B cell (primary cell): ENCODE data around the gene GBA2. TPM values are rescaled to one million over a fixed set of nuclear protein-coding genes. Genes with fewer than 3 reads are reported as not detected.

Source experiments
- ATAC-seq: fragments of 200-7000 bp; cut with Tn5 transposase; one replicate; pipeline ENCODE4 v1.10.0; 2021; ENCODE audit warnings: low read depth, mild to moderate bottlenecking, moderate number of reproducible peaks, moderate library complexity
- CTCF ChIA-PET: fragments of 350-600 bp; sonication (Branson Sonifier 250); formaldehyde crosslinking; loops from one replicate; lab custom pipeline; 2021; ENCODE audit warnings: antibody characterized with exemption, inconsistent platforms; lab: Charles Lee
- POLR2A ChIA-PET: fragments of 350-600 bp; sonication (Branson Sonifier 250); formaldehyde crosslinking; loops from one replicate; lab custom pipeline; 2021; ENCODE audit warnings: antibody characterized with exemption; lab: Charles Lee
- DNase-seq: peaks from one replicate; pipeline ENCODE4 v3.0.0; 2013
- H2AFZ ChIP-seq: 2 replicates; pipeline ENCODE4 v1.6.1; 2012; ENCODE audit warnings: mild to moderate bottlenecking, low read depth, low read length; ENCODE audit not compliant: insufficient read depth, poor library complexity, severe bottlenecking
- H3K27ac ChIP-seq, 2 donors: 1 replicate in 1 of 2; 2 replicates in 1 of 2; pipeline ENCODE4 v1.5.1; 2012 to 2013; ENCODE audit warnings: low read length in 2 of 2, mild to moderate bottlenecking in 2 of 2, moderate library complexity in 1 of 2
- H3K27me3 ChIP-seq, 4 experiments: fragments of 200-600 bp in 1 of 4; sonication (generic) in 1 of 4; replicated peaks in 1 of 4; 1 replicate in 2 of 4; 2 replicates in 2 of 4; pipeline versions ENCODE4 v1.6.1 to v1.7.0; 2013 to 2016; ENCODE audit warnings: low read length in 3 of 4, mild to moderate bottlenecking in 2 of 4, mixed read lengths in 1 of 4, moderate library complexity in 1 of 4; ENCODE audit not compliant: insufficient read depth in 4 of 4, control insufficient read depth in 3 of 4; ENCODE audit errors: control extremely low read depth in 1 of 4
- H3K36me3 ChIP-seq, 2 experiments: replicated peaks in 1 of 2; 1 replicate in 1 of 2; 2 replicates in 1 of 2; pipeline versions ENCODE4 v1.6.1 to v1.7.1; 2013; ENCODE audit warnings: low read length in 1 of 2; ENCODE audit not compliant: insufficient read depth in 2 of 2, control insufficient read depth in 1 of 2; ENCODE audit errors: control extremely low read depth in 1 of 2, extremely low read depth in 1 of 2
- H3K4me1 ChIP-seq, 2 donors: fragments of 200-600 bp in 1 of 2; sonication (generic) in 1 of 2; 1 replicate in 1 of 2; 2 replicates in 1 of 2; pipeline versions ENCODE4 v1.5.1 to v1.6.1; 2013 to 2017; ENCODE audit warnings: low read length in 2 of 2; ENCODE audit not compliant: control insufficient read depth in 2 of 2, insufficient read depth in 2 of 2
- H3K4me2 ChIP-seq: replicated peaks from 2 replicates; pipeline ENCODE3; 2012; ENCODE audit warnings: mild to moderate bottlenecking, low read depth, low read length; ENCODE audit not compliant: poor library complexity, severe bottlenecking
- H3K4me3 ChIP-seq, 5 experiments: fragments of 200-600 bp in 1 of 5; sonication (generic) in 1 of 5; 1 replicate in 3 of 5; 2 replicates in 2 of 5; pipeline versions ENCODE4 v1.5.1 to v1.7.0; 2011 to 2016; ENCODE audit warnings: low read length in 4 of 5, mild to moderate bottlenecking in 4 of 5, low read depth in 2 of 5, control low read depth in 1 of 5, moderate library complexity in 1 of 5; ENCODE audit not compliant: insufficient read depth in 1 of 5; ENCODE audit errors: control extremely low read depth in 1 of 5, extremely low read depth in 1 of 5
- H3K79me2 ChIP-seq: fragments of 200-600 bp; sonication (generic); one replicate; pipeline ENCODE4 v1.6.0; 2016; ENCODE audit warnings: low read length; ENCODE audit not compliant: control insufficient read depth, insufficient read depth
- H3K9ac ChIP-seq: fragments of 200-600 bp; sonication (generic); 2 replicates; pipeline ENCODE4 v1.6.1; 2017; ENCODE audit warnings: mild to moderate bottlenecking, low read length, moderate library complexity
- H3K9me3 ChIP-seq, 3 donors: one replicate each; pipeline versions ENCODE4 v1.6.1 to v1.7.1; 2013; ENCODE audit warnings: low read length in 2 of 3; ENCODE audit not compliant: control insufficient read depth in 2 of 3, insufficient read depth in 1 of 3; ENCODE audit errors: control extremely low read depth in 1 of 3
- H4K20me1 ChIP-seq: 2 replicates; pipeline ENCODE4 v1.6.0; 2012; ENCODE audit warnings: mild to moderate bottlenecking, low read length; ENCODE audit not compliant: insufficient read depth, control insufficient read depth, poor library complexity, severe bottlenecking
- H3K27ac Mint-ChIP-seq: one replicate; pipeline ENCODE4 v1.8.0; 2021; ENCODE audit warnings: mixed read lengths
- H3K27me3 Mint-ChIP-seq: one replicate; pipeline ENCODE4 v1.8.0; 2021; ENCODE audit warnings: mixed read lengths
- H3K4me1 Mint-ChIP-seq: one replicate; pipeline ENCODE4 v1.8.0; 2021; ENCODE audit warnings: mixed read lengths
- H3K4me3 Mint-ChIP-seq: one replicate; pipeline ENCODE4 v1.8.0; 2021; ENCODE audit warnings: mixed read lengths
- H3K9me3 Mint-ChIP-seq: one replicate; pipeline ENCODE4 v1.8.0; 2022; ENCODE audit warnings: mixed read lengths; ENCODE audit not compliant: insufficient read depth
- EZH2 ChIP-seq: IDR thresholded peaks from 2 replicates; pipeline ENCODE4 v1.6.1; 2012; ENCODE audit warnings: borderline replicate concordance, low read depth, mild to moderate bottlenecking, moderate library complexity, low read length; ENCODE audit not compliant: insufficient read depth, poor library complexity, severe bottlenecking
- WGBS: methylation state at CpG from one replicate; pipeline ENCODE4 v1.1.5; 2013; ENCODE audit warnings: missing lambda C conversion rate; ENCODE audit not compliant: insufficient coverage; 5-methylcytosine and 5-hydroxymethylcytosine counted together
- intact Hi-C: fragments of 100-400 bp; cut with micrococcal nuclease; formaldehyde crosslinking; loops from one replicate; pipeline ENCODE4 v1.10.0; 2022
- polyA plus RNA-seq: library from polyadenylated mRNA; depleted of rRNA; stranded (reverse); fragments of >200 nt; gene quantifications from 2 replicates; pipeline ENCODE4 v1.2.3, GENCODE V29; 2012
- total RNA-seq, 2 donors: library from RNA; stranded (reverse); fragments of 120-200 nt in 1 of 2; gene quantifications; 1 replicate in 1 of 2; 2 replicates in 1 of 2; pipeline versions ENCODE4 v1.2.3 to v1.2.4, GENCODE V29; 2013 to 2022
- TF ChIP-seq, protein P1 (sequence below): fragments of 200-600 bp; IDR thresholded peaks from one replicate; pipeline ENCODE4 v1.8.0; 2022; ENCODE audit warnings: antibody characterized with exemption, mild to moderate bottlenecking

Gene GBA2
- total and polyA plus RNA-seq, 2 donors (not counting 1 experiment from before 2014, with no cell fraction given): 114 to 137 TPM

DNA sequence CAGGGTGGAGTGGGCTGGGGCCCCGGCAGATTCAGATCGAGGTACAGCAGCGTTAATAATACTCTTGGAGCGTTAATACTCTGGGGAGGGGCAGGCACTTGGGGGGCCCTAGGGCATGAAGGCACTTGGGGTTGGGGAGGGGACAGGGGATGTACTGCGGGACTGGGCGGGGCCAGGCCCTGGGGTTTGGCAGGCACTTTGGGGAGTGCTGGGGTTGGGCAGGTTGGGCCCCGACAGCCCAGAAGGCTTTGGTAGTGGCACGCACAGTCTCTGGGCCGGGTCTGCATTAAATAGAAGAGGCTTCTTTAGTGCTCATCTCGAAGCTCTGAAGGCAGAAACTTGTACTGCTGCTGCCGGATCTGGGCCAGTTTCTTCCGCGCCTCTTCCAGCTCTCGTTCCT is 51.5 kb downstream of the GBA2 start:
- CTCF ChIA-PET: interaction anchor here (1.1 to 10.0 kb wide), 17 partner anchors 12 to 185 kb away, joined by 3 to 195 read pairs (median 14); partner anchors contain the start of genes ARHGEF39, CCDC107, CD72 and CREB3
- no peaks in the 10 kb centered on the region for H3K27me3 Mint-ChIP-seq
- Histone ChIP-seq H3K4me1 (peaks cover 0 to 7% of the 10 kb centered on the region in 2 donors), H3K9ac (no peak overlapping the region), H3K4me3 (no peak overlapping the region), H4K20me1 (peaks cover 7% of the 10 kb centered on the region), H3K9me3 (no peaks in the 10 kb centered on the region), H3K36me3 (peaks cover 1 to 65% of the 10 kb centered on the region in 2 experiments), H3K27me3 (no peaks in the 10 kb centered on the region), H3K27ac (no peak overlapping the region), H3K4me2 (no peak overlapping the region), H3K79me2 (no peaks in the 10 kb centered on the region), H2AFZ (no peak overlapping the region)
- H3K9me3 Mint-ChIP-seq: no peaks in the 10 kb centered on the region
- DNase-seq (no peak), ATAC-seq (no peak)
- WGBS: 97% methylated on average over 14 of the region's 14 CpGs
- H3K4me3 Mint-ChIP-seq: no peak overlapping the region
- POLR2A ChIA-PET: interaction anchor here (0.7 to 2.4 kb wide), 2 partner anchors 50 to 77 kb away, joined by 5 to 9 read pairs; no protein-coding TSS in a partner anchor
- intact Hi-C loops: loop anchor here (2.0 kb wide), 1 partner anchor 35 kb away; the partner anchor contains the start of genes CREB3 and TLN1
- H3K4me1 Mint-ChIP-seq: peaks cover 8% of the 10 kb centered on the region
- TF ChIP-seq, protein P1, sequence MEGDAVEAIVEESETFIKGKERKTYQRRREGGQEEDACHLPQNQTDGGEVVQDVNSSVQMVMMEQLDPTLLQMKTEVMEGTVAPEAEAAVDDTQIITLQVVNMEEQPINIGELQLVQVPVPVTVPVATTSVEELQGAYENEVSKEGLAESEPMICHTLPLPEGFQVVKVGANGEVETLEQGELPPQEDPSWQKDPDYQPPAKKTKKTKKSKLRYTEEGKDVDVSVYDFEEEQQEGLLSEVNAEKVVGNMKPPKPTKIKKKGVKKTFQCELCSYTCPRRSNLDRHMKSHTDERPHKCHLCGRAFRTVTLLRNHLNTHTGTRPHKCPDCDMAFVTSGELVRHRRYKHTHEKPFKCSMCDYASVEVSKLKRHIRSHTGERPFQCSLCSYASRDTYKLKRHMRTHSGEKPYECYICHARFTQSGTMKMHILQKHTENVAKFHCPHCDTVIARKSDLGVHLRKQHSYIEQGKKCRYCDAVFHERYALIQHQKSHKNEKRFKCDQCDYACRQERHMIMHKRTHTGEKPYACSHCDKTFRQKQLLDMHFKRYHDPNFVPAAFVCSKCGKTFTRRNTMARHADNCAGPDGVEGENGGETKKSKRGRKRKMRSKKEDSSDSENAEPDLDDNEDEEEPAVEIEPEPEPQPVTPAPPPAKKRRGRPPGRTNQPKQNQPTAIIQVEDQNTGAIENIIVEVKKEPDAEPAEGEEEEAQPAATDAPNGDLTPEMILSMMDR: no peak
- no peak for TF ChIP-seq EZH2
- no peak overlapping the region for H3K27ac Mint-ChIP-seq

DNA sequence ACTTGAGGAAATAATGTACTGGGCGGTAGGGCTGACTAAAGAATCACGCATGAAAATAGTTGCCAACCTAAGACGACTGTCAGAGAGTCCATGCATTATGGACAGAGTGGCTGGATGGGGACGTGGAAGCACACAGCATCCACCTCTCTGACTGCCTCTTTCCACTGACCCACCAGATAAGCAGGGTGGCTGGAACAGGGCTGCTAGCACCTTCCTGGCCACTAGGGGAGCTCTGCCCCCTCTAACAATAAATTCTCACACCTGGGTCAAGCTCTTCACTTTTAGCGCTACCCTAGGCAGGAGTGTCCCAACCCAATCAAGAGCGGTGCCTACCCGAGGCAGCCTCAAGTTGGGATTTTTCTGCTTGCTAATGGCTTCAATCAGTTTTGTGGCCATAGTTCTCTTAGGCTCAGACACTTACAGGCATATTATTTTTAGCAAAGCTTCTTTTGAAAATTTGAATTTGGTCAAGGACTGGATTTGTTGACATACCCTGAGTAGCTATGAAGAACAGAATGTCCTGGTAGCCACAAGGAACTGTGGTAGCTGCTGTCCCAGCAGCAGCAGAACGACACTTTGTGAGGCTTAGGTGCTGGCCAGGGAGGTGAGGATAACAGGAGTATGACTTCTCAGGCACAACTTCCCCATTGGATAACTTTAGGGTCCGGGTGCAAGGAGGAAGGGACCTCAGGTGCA is 52.4 kb downstream of the GBA2 start:
- Mint-ChIP-seq H3K27me3 (no peaks in the 10 kb centered on the region), H3K27ac (peak overlapping the region; percentile 79), H3K9me3 (no peaks in the 10 kb centered on the region), H3K4me1 (peaks cover 8% of the 10 kb centered on the region), H3K4me3 (no peak overlapping the region)
- Histone ChIP-seq H3K4me3 (no peak overlapping the region), H3K4me1 (peaks cover 0 to 7% of the 10 kb centered on the region in 2 donors), H3K36me3 (peaks cover 0 to 59% of the 10 kb centered on the region in 2 experiments), H3K9ac (no peak overlapping the region), H3K27ac (no peak overlapping the region), H3K27me3 (no peaks in the 10 kb centered on the region), H3K4me2 (no peak overlapping the region), H3K9me3 (no peaks in the 10 kb centered on the region), H4K20me1 (peaks cover 7% of the 10 kb centered on the region), H3K79me2 (no peaks in the 10 kb centered on the region), H2AFZ (no peak overlapping the region)
- intact Hi-C loops: loop anchor here (1.0 to 2.0 kb wide), 5 partner anchors 36 to 92 kb away; partner anchors contain the start of genes CCDC107, CREB3, RMRP and TLN1
- DNase-seq (peak; percentile 78), ATAC-seq (peak; percentile 97)
- ChIA-PET CTCF (interaction anchor here (0.7 to 10.0 kb wide), 32 partner anchors 11 to 624 kb away, joined by 3 to 195 read pairs (median 8); partner anchors contain the start of genes ARHGEF39, CCDC107, CD72 and CREB3), POLR2A (interaction anchor here (0.5 to 2.4 kb wide), 7 partner anchors 9 to 616 kb away, joined by 3 to 9 read pairs (median 4); no protein-coding TSS in a partner anchor)
- 36% methylated on average over 7 of the region's 9 CpGs for WGBS
- no peak for TF ChIP-seq EZH2
- TF ChIP-seq, protein P1: peak; percentile 91
